Pancreas (tissue), 10 donors: ENCODE data around the gene GABBR1. TPM values are rescaled to one million over a fixed set of nuclear protein-coding genes. Genes with fewer than 3 reads are reported as not detected.

Experiments used
- ATAC-seq, 4 donors: fragments of 200-7000 bp; cut with Tn5 transposase; one replicate each; pipeline versions ENCODE4 v1.8.0 to v1.9.1; 2020; ENCODE audit warnings: mild to moderate bottlenecking in 4 of 4, moderate library complexity in 4 of 4
- DNase-seq, 6 donors: peaks; one replicate each; pipeline ENCODE4 v3.0.0-alpha.2; 2020
- FAIRE-seq: peaks from 2 replicates; lab custom pipeline; 2012; peaks lifted over from hg19 to GRCh38; lab: Jason Lieb, UNC
- H3K27ac ChIP-seq, 4 donors: fragments of 200-600 bp; sonication (generic); 1 replicate in 3 of 4; 2 replicates in 1 of 4; pipeline versions ENCODE4 v1.5.0 to v1.8.0; 2020
- H3K27me3 ChIP-seq, 4 donors: fragments of 200-600 bp; one replicate each; pipeline ENCODE4 v1.8.0; 2021
- H3K36me3 ChIP-seq, 3 donors: fragments of 200-600 bp; sonication (generic) in 1 of 3; one replicate each; pipeline versions ENCODE4 v1.5.0 to v1.8.0; 2020 to 2021
- H3K4me1 ChIP-seq, 3 donors: fragments of 200-600 bp; one replicate each; pipeline ENCODE4 v1.8.0; 2021
- H3K4me3 ChIP-seq, 4 donors: fragments of 200-600 bp; sonication (generic) in 2 of 4; one replicate each; pipeline versions ENCODE4 v1.5.0 to v1.8.0; 2020 to 2021
- H3K9me3 ChIP-seq, 4 donors: fragments of 200-600 bp; one replicate each; pipeline ENCODE4 v1.8.0; 2021
- WGBS, 2 donors: extraction: QIAGEN DNeasy Blood & Tissue Kit; methylation state at CpG; one replicate each; pipeline ENCODE4 v1.1.7; 2013; 5-methylcytosine and 5-hydroxymethylcytosine counted together
- intact Hi-C, 3 donors: fragments of 100-400 bp; cut with DNase I; formaldehyde crosslinking; loops; one replicate each; pipeline versions ENCODE4 v1.11.1 to v1.14.2; 2022
- polyA plus RNA-seq, 2 donors: library from polyadenylated mRNA; stranded (reverse); fragments of 200-250 nt; gene quantifications; one replicate each; pipeline ENCODE4 v1.2.3, GENCODE V29; 2013
- total RNA-seq, 6 donors: library from RNA; stranded (reverse); fragmentation: NEBNext Ultra II Directional in 4 of 6; extraction: Animal tissue kit (Norgen Biotek cat#: 25700) in 4 of 6; gene quantifications; one replicate each; pipeline versions ENCODE4 v1.2.1 to v1.2.4, GENCODE V29; 2021 to 2023
- TF ChIP-seq, protein P1 (sequence below), 4 donors: fragments of 200-600 bp; sonication (generic) in 3 of 4; IDR thresholded peaks; one replicate each; pipeline versions ENCODE4 v1.5.0 to v1.8.0; 2021; ENCODE audit warnings: antibody characterized with exemption in 4 of 4
- donor health status: healthy with polysubstance abuse.
- donor health status: DM: no; HTN: no; CAD: no; lungs with moderate emphysema.
- donor health status: DM: no; HTN: no; CAD: no.
- donor health status: control.
- donor health status: control.
- donor health status: Bipolar disorder and iron deficiency.
- donor health status: DM: yes; HTN: yes; CAD: no.
- donor health status: DM: no; HTN: no; CAD: no.
- donor health status: DM: no; HTN: no; CAD: no.
- donor health status: DM: yes; HTN: yes; CAD: no.

GABBR1 gene
- total and polyA plus RNA-seq, 8 donors: 5.2 to 26.7 (median 8.7) TPM

DNA sequence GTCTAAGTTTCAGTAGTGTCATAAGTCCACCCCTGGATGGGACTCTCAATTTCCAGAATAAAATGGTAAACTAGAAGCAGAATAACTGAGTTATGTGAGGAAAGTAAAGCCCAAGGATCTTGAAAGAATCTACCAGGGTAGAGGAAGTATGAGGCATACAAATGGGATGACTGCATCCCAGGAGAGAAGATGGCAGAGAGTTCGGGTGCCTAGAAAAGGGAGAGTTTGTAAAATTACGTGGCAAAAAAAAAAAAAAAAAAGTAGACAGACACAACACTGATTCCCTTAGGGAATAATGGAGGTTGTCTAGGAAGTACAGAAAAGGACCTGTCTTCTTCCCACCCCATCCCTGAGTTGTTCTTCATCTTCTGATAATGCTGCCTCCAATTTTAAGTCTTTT lies 3.4 kb downstream of the GABBR1 start:
- Histone ChIP-seq H3K4me1 (peaks cover 3 to 12% (median 7%) of the 10 kb centered on the region in 3 donors), H3K27me3 (no peaks in the 10 kb centered on the region), H3K27ac (no peak overlapping the region), H3K36me3 (no peaks in the 10 kb centered on the region), H3K4me3 (no peak overlapping the region), H3K9me3 (no peaks in the 10 kb centered on the region)
- FAIRE-seq (no peak), ATAC-seq (no peak), DNase-seq (no peak)
- intact Hi-C loops: no loop called here
- TF ChIP-seq, protein P1, sequence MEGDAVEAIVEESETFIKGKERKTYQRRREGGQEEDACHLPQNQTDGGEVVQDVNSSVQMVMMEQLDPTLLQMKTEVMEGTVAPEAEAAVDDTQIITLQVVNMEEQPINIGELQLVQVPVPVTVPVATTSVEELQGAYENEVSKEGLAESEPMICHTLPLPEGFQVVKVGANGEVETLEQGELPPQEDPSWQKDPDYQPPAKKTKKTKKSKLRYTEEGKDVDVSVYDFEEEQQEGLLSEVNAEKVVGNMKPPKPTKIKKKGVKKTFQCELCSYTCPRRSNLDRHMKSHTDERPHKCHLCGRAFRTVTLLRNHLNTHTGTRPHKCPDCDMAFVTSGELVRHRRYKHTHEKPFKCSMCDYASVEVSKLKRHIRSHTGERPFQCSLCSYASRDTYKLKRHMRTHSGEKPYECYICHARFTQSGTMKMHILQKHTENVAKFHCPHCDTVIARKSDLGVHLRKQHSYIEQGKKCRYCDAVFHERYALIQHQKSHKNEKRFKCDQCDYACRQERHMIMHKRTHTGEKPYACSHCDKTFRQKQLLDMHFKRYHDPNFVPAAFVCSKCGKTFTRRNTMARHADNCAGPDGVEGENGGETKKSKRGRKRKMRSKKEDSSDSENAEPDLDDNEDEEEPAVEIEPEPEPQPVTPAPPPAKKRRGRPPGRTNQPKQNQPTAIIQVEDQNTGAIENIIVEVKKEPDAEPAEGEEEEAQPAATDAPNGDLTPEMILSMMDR (IDR thresholded peaks at IDR 0.05): no peak
- WGBS, 2 donors: 75 to 79% methylated on average over 2 of the region's 2 CpGs

DNA sequence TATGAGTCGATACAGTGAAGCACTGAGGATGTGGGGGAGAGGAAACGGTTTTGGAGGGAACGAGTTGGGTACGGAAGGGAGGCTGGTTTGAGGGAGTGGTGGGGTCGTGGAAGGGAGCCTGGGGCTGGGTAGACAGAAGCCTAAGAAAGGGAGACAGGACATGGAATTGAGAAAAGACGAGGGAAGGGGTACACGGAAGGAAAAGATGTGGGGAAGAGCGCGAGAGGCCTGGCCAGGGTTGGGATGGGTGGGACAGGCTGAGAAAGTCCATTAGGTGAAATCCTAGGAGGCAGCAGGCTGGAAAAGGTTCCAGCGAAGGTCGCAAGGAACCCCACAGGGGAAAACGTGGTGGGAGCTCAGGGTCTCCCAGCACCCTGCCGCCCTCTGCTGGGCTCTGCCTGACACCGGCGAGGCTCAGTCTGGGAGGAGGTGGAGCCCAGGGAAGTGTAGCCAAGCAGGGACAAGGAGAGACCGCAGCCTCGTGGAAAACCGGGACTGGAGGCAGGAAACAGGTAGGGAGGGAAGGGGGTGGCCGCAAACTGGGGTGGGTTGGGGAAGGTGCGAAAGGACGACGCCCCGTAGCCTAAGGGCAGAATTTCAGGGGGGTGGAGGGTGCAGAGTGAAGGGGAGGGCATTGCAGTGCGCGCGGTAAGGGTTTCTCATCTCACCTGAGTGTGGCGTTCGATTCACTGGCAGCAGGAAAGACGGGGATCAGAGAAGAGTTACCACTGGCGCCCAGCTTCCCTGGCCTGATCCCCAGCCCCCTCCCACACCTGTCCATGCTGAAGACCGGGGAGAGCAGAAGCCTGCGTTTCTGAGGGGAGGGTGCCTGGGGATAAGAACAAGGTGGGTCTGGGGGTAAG lies 4.3 kb downstream of the GABBR1 start:
- H3K9me3 ChIP-seq: no peaks in the 10 kb centered on the region
- H3K27me3 ChIP-seq: no peaks in the 10 kb centered on the region
- peak overlapping the region in 1 of 4 donors; percentile 41 for H3K27ac ChIP-seq
- 1 to 2% methylated on average over 32 of the region's 32 CpGs for WGBS, 2 donors
- TF ChIP-seq, protein P1 (IDR thresholded peaks at IDR 0.05): peak; percentile 20 to 38 (median 24)
- ATAC-seq: peak; percentile 55 to 73 (median 69)
- FAIRE-seq: no peak
- no peaks in the 10 kb centered on the region for H3K36me3 ChIP-seq
- peaks cover 3 to 12% (median 7%) of the 10 kb centered on the region in 3 donors for H3K4me1 ChIP-seq
- H3K4me3 ChIP-seq: peak overlapping the region; percentile 7 to 53 (median 29)
- intact Hi-C loops: no loop called here
- peak; percentile 63 to 90 (median 72) for DNase-seq

DNA sequence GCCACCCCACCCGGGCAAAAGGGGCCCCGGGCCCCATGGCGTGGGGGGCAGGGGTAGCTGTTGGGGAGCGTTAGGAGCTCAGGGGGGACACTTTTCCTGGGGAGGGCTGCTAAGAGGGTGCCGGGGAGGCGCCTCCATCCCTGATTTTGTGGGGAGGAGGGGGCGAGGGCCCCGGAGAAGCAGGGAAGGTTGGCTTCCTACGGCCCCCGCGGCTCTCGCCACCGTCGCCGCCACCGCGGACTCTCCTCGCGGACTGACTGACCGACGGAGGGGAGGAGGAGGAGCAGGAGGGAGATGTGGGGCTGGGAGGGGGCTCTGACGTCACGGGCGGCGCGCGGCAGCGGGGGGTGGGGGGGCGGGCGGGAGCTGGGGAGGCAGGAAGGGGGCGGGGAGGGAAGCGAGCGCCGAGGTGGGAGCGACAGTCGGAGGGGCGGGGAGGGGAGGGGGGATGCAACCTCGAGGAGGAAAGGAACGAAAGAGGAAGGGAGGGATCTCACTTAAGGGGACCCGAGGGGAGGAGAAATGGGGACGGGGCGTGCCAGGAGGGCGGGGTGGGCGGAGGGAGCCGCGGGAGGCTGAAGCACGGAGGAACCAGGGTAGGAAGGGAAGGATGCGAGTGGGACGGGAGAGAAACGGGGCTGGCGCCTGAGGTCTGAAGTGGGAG lies 5.1 kb downstream of the GABBR1 start:
- intact Hi-C loops: no loop called here
- no peaks in the 10 kb centered on the region for H3K9me3 ChIP-seq
- peak overlapping the region; percentile 7 to 53 (median 29) for H3K4me3 ChIP-seq
- FAIRE-seq (no peak), ATAC-seq (peak; percentile 18 to 56 (median 36)), DNase-seq (peak; percentile 11 to 74 (median 54))
- peak overlapping the region in 1 of 4 donors; percentile 41 for H3K27ac ChIP-seq
- 0 to 2% methylated on average over 22 to 50 of the region's 51 CpGs for WGBS, 2 donors
- TF ChIP-seq, protein P1 (IDR thresholded peaks at IDR 0.05): no peak
- H3K4me1 ChIP-seq: peaks cover 3 to 12% (median 7%) of the 10 kb centered on the region in 3 donors
- no peaks in the 10 kb centered on the region for H3K27me3 ChIP-seq
- H3K36me3 ChIP-seq: no peaks in the 10 kb centered on the region

DNA sequence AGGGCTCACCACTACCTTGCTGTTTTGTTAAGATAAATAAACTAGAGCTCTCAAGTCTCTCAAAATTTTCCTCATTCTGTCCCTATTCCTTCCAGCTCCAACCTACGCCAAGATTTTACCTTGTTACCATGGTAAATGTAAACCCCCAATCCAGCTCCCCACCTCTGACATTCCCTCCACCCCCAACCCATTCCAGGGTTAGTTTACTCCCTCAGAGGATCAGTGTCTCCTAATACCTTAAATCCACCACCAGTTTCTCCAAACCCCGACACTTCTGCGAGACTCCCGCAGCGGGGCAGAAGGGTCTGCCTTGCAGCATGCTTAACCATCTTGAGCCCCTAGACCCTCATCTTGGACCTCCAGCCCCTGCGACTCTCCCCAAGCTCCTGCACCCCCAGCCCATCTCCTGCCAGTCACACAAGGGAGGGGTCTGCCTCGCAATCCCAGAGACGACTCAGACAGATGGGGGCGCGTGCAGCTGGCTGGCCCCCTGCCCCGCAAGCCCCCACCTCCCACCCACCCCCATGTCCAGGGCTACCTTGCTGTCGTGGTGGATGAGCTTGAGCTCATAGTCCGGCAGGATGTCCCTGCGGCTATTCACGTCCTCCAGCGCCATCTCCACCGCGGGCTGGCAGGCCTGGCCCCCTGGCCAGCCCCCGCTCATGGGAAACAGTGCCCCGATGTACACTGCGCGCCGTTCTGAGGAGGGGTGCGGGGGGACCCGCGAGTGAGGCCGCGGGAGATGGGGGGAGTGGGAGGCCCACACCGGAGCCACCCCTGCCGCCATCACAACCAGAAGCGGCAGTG lies 5.8 kb downstream of the GABBR1 start:
- H3K4me3 ChIP-seq: peak overlapping the region in 3 of 4 donors; percentile 7 to 53 (median 38)
- H3K36me3 ChIP-seq: no peaks in the 10 kb centered on the region
- H3K27ac ChIP-seq: no peak overlapping the region
- H3K27me3 ChIP-seq: no peaks in the 10 kb centered on the region
- WGBS, 2 donors: 15 to 20% methylated on average over 31 of the region's 31 CpGs
- intact Hi-C loops: no loop called here
- TF ChIP-seq, protein P1 (IDR thresholded peaks at IDR 0.05): no peak
- ATAC-seq (peak in 1 of 4 donors; percentile 1), DNase-seq (peak in 2 of 6 donors; percentile 28 to 72), FAIRE-seq (no peak)
- no peaks in the 10 kb centered on the region for H3K9me3 ChIP-seq
- peaks cover 2 to 11% (median 7%) of the 10 kb centered on the region in 3 donors for H3K4me1 ChIP-seq
